Measurements from ENCODE around the gene SLCO4A1.

DNA sequence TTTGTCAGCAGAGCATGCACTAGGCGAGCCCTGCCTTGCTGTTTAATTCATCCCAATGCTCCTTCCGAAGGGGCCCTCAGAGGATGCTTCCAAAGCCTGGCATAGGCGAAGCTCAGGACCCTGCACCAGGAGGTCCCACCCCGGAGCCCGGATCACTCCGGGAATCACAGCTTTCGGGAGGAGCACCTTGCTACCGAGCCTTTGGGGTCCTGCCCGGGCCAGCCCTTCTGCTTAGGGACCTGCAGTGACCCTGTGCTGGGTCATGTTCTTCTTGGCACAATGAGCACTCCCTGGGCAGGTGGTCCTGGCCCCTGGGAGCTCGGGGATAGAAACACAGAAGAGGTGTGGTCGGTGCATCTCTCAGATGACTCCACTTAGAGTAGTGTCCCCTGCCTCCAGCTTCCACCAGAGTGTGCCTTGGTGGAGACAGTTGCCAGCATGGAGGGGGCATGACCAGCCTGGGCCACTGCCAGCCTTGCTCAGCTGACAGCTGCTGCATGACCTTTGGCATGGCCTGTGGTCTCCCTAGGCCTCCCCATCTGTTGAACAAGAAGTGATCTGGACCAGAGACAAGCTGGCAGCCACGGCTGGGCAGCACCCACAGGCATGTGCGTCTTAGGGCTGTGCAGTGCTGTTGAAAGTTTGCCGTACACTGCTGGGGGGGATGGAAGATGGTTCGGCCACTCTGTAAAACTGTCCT lies 44.7 kb upstream of the SLCO4A1 start:
- TF ChIP-seq EZH2phosphoT487 (IDR thresholded peaks at IDR 0.05; ENCODE audit: insufficient read depth, low read depth) (no peak), EZH2 (IDR thresholded peaks at IDR 0.05; ENCODE audit: insufficient read depth, poor library complexity, severe bottlenecking) (no peak)

All from GM23248 (cell line).